ENCODE results near the gene MEIKIN. TPM values are rescaled to one million over a fixed set of nuclear protein-coding genes. Genes with fewer than 3 reads are reported as not detected.

The MEIKIN gene
- total RNA-seq, 1 experiment from 2014 or later, result not detected

GRCh38 chr5:131916481-131916880 lies 29.0 kb downstream of the MEIKIN start:
- no peaks in the 10 kb centered on the region for H3K27me3 ChIP-seq (replicated peaks; ENCODE audit: control insufficient read depth, insufficient read depth, low read length)
- BruUV-seq (replicated peaks), result no TSS peak
- Mint-ChIP-seq H3K9me3 (ENCODE audit: unreplicated experiment) (no peaks in the 10 kb centered on the region), H3K4me1 (ENCODE audit: low read depth, unreplicated experiment) (no peaks in the 10 kb centered on the region), H3K36me3 (ENCODE audit: insufficient read depth, unreplicated experiment) (no peaks in the 10 kb centered on the region), H3K27me3 (ENCODE audit: insufficient read depth, unreplicated experiment) (peaks cover 12% of the 10 kb centered on the region), H3K27ac (ENCODE audit: unreplicated experiment) (no peak overlapping the region), H3K4me3 (ENCODE audit: unreplicated experiment) (no peak overlapping the region)
- no peak overlapping the region for H3K4me3 ChIP-seq (ENCODE audit: low read depth, low read length)
- no peaks in the 10 kb centered on the region for H3K36me3 ChIP-seq (ENCODE audit: control insufficient read depth, insufficient read depth, low read length)
- H3K9me3 ChIP-seq, result no peaks in the 10 kb centered on the region
- ChIA-PET POLR2A (no interaction called here), CTCF (no interaction called here)
- no peaks in the 10 kb centered on the region for H3K4me1 ChIP-seq
- no peak for DNase-seq
- TF ChIP-seq, protein P1, sequence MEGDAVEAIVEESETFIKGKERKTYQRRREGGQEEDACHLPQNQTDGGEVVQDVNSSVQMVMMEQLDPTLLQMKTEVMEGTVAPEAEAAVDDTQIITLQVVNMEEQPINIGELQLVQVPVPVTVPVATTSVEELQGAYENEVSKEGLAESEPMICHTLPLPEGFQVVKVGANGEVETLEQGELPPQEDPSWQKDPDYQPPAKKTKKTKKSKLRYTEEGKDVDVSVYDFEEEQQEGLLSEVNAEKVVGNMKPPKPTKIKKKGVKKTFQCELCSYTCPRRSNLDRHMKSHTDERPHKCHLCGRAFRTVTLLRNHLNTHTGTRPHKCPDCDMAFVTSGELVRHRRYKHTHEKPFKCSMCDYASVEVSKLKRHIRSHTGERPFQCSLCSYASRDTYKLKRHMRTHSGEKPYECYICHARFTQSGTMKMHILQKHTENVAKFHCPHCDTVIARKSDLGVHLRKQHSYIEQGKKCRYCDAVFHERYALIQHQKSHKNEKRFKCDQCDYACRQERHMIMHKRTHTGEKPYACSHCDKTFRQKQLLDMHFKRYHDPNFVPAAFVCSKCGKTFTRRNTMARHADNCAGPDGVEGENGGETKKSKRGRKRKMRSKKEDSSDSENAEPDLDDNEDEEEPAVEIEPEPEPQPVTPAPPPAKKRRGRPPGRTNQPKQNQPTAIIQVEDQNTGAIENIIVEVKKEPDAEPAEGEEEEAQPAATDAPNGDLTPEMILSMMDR (IDR thresholded peaks at IDR 0.05; ENCODE audit: insufficient read depth in 1 of 2, low read depth in 1 of 2, low read length in 1 of 2, severe bottlenecking in 1 of 2, unreplicated experiment in 1 of 2), result no peak
- intact Hi-C loops (cut with micrococcal nuclease; ENCODE audit: unreplicated experiment), result no loop called here

- Histone ChIP-seq H3K4me3 (ENCODE audit: low read depth, low read length) (no peak overlapping the region), H3K4me1 (no peaks in the 10 kb centered on the region), H3K9me3 (no peaks in the 10 kb centered on the region), H3K27me3 (replicated peaks; ENCODE audit: control insufficient read depth, insufficient read depth, low read length) (no peaks in the 10 kb centered on the region), H3K36me3 (ENCODE audit: control insufficient read depth, insufficient read depth, low read length) (no peaks in the 10 kb centered on the region)
- intact Hi-C loops (cut with micrococcal nuclease; ENCODE audit: unreplicated experiment), result no loop called here
- TF ChIP-seq, protein P1 (IDR thresholded peaks at IDR 0.05; ENCODE audit: insufficient read depth in 1 of 2, low read depth in 1 of 2, low read length in 1 of 2, severe bottlenecking in 1 of 2, unreplicated experiment in 1 of 2), result no peak
- BruUV-seq (replicated peaks), result no TSS peak
- ChIA-PET CTCF (no interaction called here), POLR2A (no interaction called here)
- Mint-ChIP-seq H3K36me3 (ENCODE audit: insufficient read depth, unreplicated experiment) (no peaks in the 10 kb centered on the region), H3K4me1 (ENCODE audit: low read depth, unreplicated experiment) (no peaks in the 10 kb centered on the region), H3K27me3 (ENCODE audit: insufficient read depth, unreplicated experiment) (peaks cover 7% of the 10 kb centered on the region), H3K4me3 (ENCODE audit: unreplicated experiment) (no peak overlapping the region), H3K27ac (ENCODE audit: unreplicated experiment) (no peak overlapping the region), H3K9me3 (ENCODE audit: unreplicated experiment) (no peaks in the 10 kb centered on the region)
- DNase-seq, result no peak
Measured at GRCh38 chr5:131914472-131914871, 31.0 kb downstream of the MEIKIN start.

GRCh38 chr5:131913603-131914002 lies 31.9 kb downstream of the MEIKIN start:
- no peak overlapping the region for H3K4me3 Mint-ChIP-seq (ENCODE audit: unreplicated experiment)
- H3K9me3 Mint-ChIP-seq (ENCODE audit: unreplicated experiment), result no peaks in the 10 kb centered on the region
- POLR2A ChIA-PET, result no interaction called here
- TF ChIP-seq, protein P1 (IDR thresholded peaks at IDR 0.05; ENCODE audit: insufficient read depth in 1 of 2, low read depth in 1 of 2, low read length in 1 of 2, severe bottlenecking in 1 of 2, unreplicated experiment in 1 of 2), result no peak
- H3K4me3 ChIP-seq (ENCODE audit: low read depth, low read length), result no peak overlapping the region
- BruUV-seq (replicated peaks), result no TSS peak
- H3K4me1 ChIP-seq, result no peaks in the 10 kb centered on the region
- DNase-seq, result no peak
- no peaks in the 10 kb centered on the region for H3K9me3 ChIP-seq
- no peaks in the 10 kb centered on the region for H3K36me3 ChIP-seq (ENCODE audit: control insufficient read depth, insufficient read depth, low read length)
- intact Hi-C loops (cut with micrococcal nuclease; ENCODE audit: unreplicated experiment), result no loop called here
- H3K27me3 Mint-ChIP-seq (ENCODE audit: insufficient read depth, unreplicated experiment), result peaks cover 14% of the 10 kb centered on the region
- CTCF ChIA-PET, result interaction anchor here (0.6 kb wide), 1 partner anchor 284 kb away, joined by 3 read pairs; no protein-coding TSS in a partner anchor
- no peaks in the 10 kb centered on the region for H3K4me1 Mint-ChIP-seq (ENCODE audit: low read depth, unreplicated experiment)
- no peaks in the 10 kb centered on the region for H3K27me3 ChIP-seq (replicated peaks; ENCODE audit: control insufficient read depth, insufficient read depth, low read length)
- no peaks in the 10 kb centered on the region for H3K36me3 Mint-ChIP-seq (ENCODE audit: insufficient read depth, unreplicated experiment)
- H3K27ac Mint-ChIP-seq (ENCODE audit: unreplicated experiment), result no peak overlapping the region

Data from Caco-2 (cell line).